ENCODE measurements around the gene FRAT1.

The FRAT1 gene

DNA sequence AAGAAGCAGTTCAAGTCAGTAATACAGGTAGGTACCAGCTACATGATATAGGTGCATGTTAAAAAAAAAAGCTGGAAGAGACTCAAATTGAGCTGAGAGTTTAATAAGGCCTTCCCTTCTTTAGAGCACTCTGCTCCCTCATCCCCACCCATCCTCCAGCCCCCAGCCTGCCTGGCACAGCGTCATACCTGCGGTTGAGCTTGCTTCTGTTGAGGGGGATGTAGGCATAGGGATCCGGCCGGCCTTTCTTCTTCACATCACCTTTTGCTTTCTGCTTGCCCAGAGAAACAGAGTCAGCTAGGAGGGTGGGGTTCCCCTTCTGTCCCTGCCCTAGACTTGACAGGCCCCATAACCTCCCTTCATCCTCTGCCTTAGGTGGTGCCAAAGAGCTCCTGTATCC lies 39.3 kb downstream of the FRAT1 start:
- Histone ChIP-seq H3K27ac (ENCODE audit: insufficient read depth in 1 of 2, low read depth in 1 of 2, low read length in 2 of 2, poor library complexity in 1 of 2, severe bottlenecking in 2 of 2) (no peak overlapping the region), H3K36me3 (ENCODE audit: control insufficient read depth in 4 of 4, insufficient read depth in 4 of 4, low read length in 3 of 4) (peaks cover 5 to 70% (median 30%) of the 10 kb centered on the region in 4 experiments), H3K27me3 (replicated peaks in 2 of 5; ENCODE audit: control insufficient read depth in 4 of 5, insufficient read depth in 5 of 5, low read length in 4 of 5) (no peaks in the 10 kb centered on the region), H3K4me1 (ENCODE audit: control extremely low read depth in 1 of 4, control insufficient read depth in 4 of 4, insufficient read depth in 4 of 4, low read length in 3 of 4) (peaks cover 4 to 20% (median 18%) of the 10 kb centered on the region in 4 experiments), H3K4me3 (ENCODE audit: control insufficient read depth in 1 of 7, extremely low read depth in 1 of 7, insufficient read depth in 4 of 7, low read depth in 2 of 7, low read length in 6 of 7) (no peak overlapping the region), H3K9me3 (ENCODE audit: control extremely low read depth in 1 of 5, control insufficient read depth in 4 of 5, insufficient read depth in 2 of 5, low read depth in 1 of 5, low read length in 4 of 5) (no peaks in the 10 kb centered on the region)
- ChIA-PET CTCF (interaction anchor here (1.1 to 5.4 kb wide), 5 partner anchors 9 to 85 kb away, joined by 3 to 36 read pairs (median 7); no protein-coding TSS in a partner anchor), POLR2A (no interaction called here)
- WGBS (ENCODE audit: insufficient coverage) = no CpG with 5 or more reads among the region's 4 CpGs
- DNase-seq = no peak

DNA sequence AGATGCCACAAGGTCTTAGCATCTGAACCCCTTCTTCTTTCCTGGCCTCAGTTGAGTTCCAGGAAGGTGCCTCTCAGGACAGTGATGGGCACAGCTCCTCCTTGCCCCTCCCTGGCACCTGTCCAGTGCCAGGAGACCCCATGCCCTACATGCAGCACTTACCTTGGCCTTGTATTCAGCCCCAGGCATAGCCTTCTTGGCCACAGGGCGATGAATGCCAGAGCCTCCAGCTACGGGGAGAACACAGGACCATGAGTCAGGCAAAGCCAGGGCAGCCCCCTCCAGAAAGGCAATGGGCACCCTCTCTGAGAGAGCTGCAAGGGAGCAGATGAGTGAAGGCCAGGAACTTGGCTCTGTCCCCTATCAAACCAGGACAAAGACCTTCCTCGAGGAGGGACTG lies 39.7 kb downstream of the FRAT1 start:
- DNase-seq = no peak
- no peak overlapping the region for H3K4me3 ChIP-seq (ENCODE audit: control insufficient read depth in 1 of 7, extremely low read depth in 1 of 7, insufficient read depth in 4 of 7, low read depth in 2 of 7, low read length in 6 of 7)
- H3K4me1 ChIP-seq (ENCODE audit: control extremely low read depth in 1 of 4, control insufficient read depth in 4 of 4, insufficient read depth in 4 of 4, low read length in 3 of 4) = peaks cover 4 to 20% (median 18%) of the 10 kb centered on the region in 4 experiments
- 100% methylated on average over 2 of the region's 3 CpGs for WGBS (ENCODE audit: insufficient coverage)
- H3K27ac ChIP-seq (ENCODE audit: insufficient read depth in 1 of 2, low read depth in 1 of 2, low read length in 2 of 2, poor library complexity in 1 of 2, severe bottlenecking in 2 of 2) = no peak overlapping the region
- CTCF ChIA-PET = interaction anchor here (1.1 to 5.4 kb wide), 5 partner anchors 9 to 85 kb away, joined by 3 to 36 read pairs (median 7); no protein-coding TSS in a partner anchor
- H3K9me3 ChIP-seq (ENCODE audit: control extremely low read depth in 1 of 5, control insufficient read depth in 4 of 5, insufficient read depth in 2 of 5, low read depth in 1 of 5, low read length in 4 of 5) = no peaks in the 10 kb centered on the region
- H3K27me3 ChIP-seq (replicated peaks in 2 of 5; ENCODE audit: control insufficient read depth in 4 of 5, insufficient read depth in 5 of 5, low read length in 4 of 5) = no peaks in the 10 kb centered on the region
- peaks cover 5 to 75% (median 34%) of the 10 kb centered on the region in 4 experiments for H3K36me3 ChIP-seq (ENCODE audit: control insufficient read depth in 4 of 4, insufficient read depth in 4 of 4, low read length in 3 of 4)
- POLR2A ChIA-PET = no interaction called here

DNA sequence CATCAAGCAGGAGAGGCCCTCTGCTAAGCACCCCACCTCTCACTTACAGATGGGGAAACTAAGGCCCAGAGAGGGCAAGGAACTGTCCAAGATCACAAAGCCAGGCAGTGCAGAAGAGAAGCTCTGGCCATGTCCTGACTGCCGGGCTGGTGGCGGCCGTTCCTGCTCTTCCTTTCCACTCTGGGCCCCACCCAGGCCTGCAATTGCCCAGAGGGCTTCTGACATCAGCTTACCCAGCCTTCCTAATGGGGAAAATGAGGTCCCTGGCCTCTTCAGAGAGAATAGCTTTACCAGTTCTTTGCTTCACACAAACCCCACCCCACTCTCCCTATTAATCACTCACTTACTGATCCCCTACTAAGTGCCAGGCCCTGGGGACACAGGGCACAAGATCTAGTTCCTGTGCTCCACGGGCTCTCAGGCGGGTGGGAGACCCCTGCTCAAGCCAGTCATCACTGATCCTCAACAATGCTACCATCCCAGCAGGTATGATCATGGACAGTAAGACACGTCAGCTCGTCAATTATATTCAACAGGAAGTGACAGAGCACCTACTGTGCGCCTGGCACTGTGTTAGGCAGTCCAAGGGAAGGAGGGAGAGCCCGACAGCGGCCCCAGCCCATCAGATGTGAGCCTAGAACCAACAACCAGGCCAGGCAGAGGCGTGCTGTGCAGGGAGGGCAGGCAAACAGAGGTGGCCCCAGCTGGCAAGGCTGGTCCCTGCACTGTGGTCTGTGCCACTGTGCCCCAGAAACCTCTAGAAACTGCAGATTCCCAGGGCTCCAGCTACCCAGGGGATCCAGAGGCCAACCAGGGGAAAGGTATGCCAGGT lies 41.9 kb downstream of the FRAT1 start:
- Histone ChIP-seq H3K4me1 (ENCODE audit: control extremely low read depth in 1 of 4, control insufficient read depth in 4 of 4, insufficient read depth in 4 of 4, low read length in 3 of 4) (peaks cover 5 to 28% (median 22%) of the 10 kb centered on the region in 4 experiments), H3K27ac (ENCODE audit: insufficient read depth in 1 of 2, low read depth in 1 of 2, low read length in 2 of 2, poor library complexity in 1 of 2, severe bottlenecking in 2 of 2) (no peak overlapping the region), H3K36me3 (ENCODE audit: control insufficient read depth in 4 of 4, insufficient read depth in 4 of 4, low read length in 3 of 4) (peaks cover 5 to 80% (median 41%) of the 10 kb centered on the region in 4 experiments), H3K4me3 (ENCODE audit: control insufficient read depth in 1 of 7, extremely low read depth in 1 of 7, insufficient read depth in 4 of 7, low read depth in 2 of 7, low read length in 6 of 7) (no peak overlapping the region), H3K9me3 (ENCODE audit: control extremely low read depth in 1 of 5, control insufficient read depth in 4 of 5, insufficient read depth in 2 of 5, low read depth in 1 of 5, low read length in 4 of 5) (no peaks in the 10 kb centered on the region), H3K27me3 (replicated peaks in 2 of 5; ENCODE audit: control insufficient read depth in 4 of 5, insufficient read depth in 5 of 5, low read length in 4 of 5) (no peaks in the 10 kb centered on the region)
- no peak for DNase-seq
- 97% methylated on average over 11 of the region's 11 CpGs for WGBS (ENCODE audit: insufficient coverage)
- ChIA-PET CTCF (no interaction called here), POLR2A (no interaction called here)

DNA sequence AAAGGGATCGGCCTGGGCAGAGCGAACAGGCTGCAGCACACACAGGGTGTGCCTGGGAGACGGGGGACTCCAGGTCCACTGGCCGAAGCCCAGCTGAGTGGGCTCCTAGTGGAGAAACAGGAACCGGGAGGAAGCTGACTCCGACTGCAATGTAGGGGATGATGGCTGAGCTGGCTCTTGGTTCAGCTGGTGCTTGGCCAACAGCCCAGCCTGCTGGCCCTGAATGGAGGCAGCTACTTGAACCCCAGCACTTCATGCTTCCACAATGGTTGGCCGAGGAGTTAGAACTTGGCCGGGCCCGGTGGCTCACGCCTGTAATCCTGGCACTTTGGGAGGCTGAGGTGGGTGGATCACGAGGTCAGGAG lies 42.4 kb downstream of the FRAT1 start:
- H3K27ac ChIP-seq (ENCODE audit: insufficient read depth in 1 of 2, low read depth in 1 of 2, low read length in 2 of 2, poor library complexity in 1 of 2, severe bottlenecking in 2 of 2) = no peak overlapping the region
- H3K36me3 ChIP-seq (ENCODE audit: control insufficient read depth in 4 of 4, insufficient read depth in 4 of 4, low read length in 3 of 4) = peaks cover 5 to 79% (median 39%) of the 10 kb centered on the region in 4 experiments
- H3K4me3 ChIP-seq (ENCODE audit: control insufficient read depth in 1 of 7, extremely low read depth in 1 of 7, insufficient read depth in 4 of 7, low read depth in 2 of 7, low read length in 6 of 7) = no peak overlapping the region
- ChIA-PET CTCF (no interaction called here), POLR2A (no interaction called here)
- no peaks in the 10 kb centered on the region for H3K9me3 ChIP-seq (ENCODE audit: control extremely low read depth in 1 of 5, control insufficient read depth in 4 of 5, insufficient read depth in 2 of 5, low read depth in 1 of 5, low read length in 4 of 5)
- DNase-seq = no peak
- no peaks in the 10 kb centered on the region for H3K27me3 ChIP-seq (replicated peaks in 2 of 5; ENCODE audit: control insufficient read depth in 4 of 5, insufficient read depth in 5 of 5, low read length in 4 of 5)
- H3K4me1 ChIP-seq (ENCODE audit: control extremely low read depth in 1 of 4, control insufficient read depth in 4 of 4, insufficient read depth in 4 of 4, low read length in 3 of 4) = peaks cover 5 to 28% (median 22%) of the 10 kb centered on the region in 4 experiments
- WGBS (ENCODE audit: insufficient coverage) = 98% methylated on average over 8 of the region's 11 CpGs

DNA sequence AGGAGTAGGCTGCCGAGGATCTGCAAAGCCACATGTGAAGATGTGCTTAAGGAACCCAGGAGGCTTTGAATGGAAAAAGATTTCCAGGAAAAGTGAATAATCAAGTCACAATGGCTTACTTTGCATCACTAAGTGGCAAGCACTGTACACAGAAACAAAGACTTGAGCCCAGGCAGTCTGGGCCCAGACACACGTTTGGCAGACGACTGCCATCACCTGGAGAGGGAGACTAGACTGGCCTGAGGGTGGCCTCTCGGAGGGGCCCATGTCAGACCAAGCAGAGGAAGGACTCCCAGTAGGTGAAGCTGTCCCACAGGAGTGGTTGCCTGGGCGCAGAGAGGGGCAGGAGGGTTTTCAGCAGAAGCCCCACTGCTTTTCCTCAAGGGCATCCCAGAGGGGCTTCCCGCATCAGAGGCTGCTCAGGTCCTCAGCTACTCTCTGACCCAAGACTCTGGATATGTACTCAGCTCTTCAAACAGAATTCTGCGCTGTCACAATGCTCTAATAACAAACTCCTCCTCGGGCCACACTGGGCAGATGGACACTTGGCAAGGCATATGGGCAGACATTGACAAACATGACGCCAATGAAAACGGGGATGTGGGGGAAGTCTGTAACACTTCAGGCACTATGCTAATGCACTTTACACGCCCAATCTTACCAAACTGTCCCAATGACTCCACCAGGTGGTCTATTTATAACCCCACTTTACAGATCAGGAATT lies 43.4 kb downstream of the FRAT1 start:
- WGBS (ENCODE audit: insufficient coverage) = 95% methylated on average over 11 of the region's 11 CpGs
- H3K9me3 ChIP-seq (ENCODE audit: control extremely low read depth in 1 of 5, control insufficient read depth in 4 of 5, insufficient read depth in 2 of 5, low read depth in 1 of 5, low read length in 4 of 5) = no peaks in the 10 kb centered on the region
- CTCF ChIA-PET = no interaction called here
- H3K27ac ChIP-seq (ENCODE audit: insufficient read depth in 1 of 2, low read depth in 1 of 2, low read length in 2 of 2, poor library complexity in 1 of 2, severe bottlenecking in 2 of 2) = no peak overlapping the region
- H3K27me3 ChIP-seq (replicated peaks in 2 of 5; ENCODE audit: control insufficient read depth in 4 of 5, insufficient read depth in 5 of 5, low read length in 4 of 5) = no peaks in the 10 kb centered on the region
- POLR2A ChIA-PET = no interaction called here
- no peak overlapping the region for H3K4me3 ChIP-seq (ENCODE audit: control insufficient read depth in 1 of 7, extremely low read depth in 1 of 7, insufficient read depth in 4 of 7, low read depth in 2 of 7, low read length in 6 of 7)
- DNase-seq = no peak
- H3K36me3 ChIP-seq (ENCODE audit: control insufficient read depth in 4 of 4, insufficient read depth in 4 of 4, low read length in 3 of 4) = peaks cover 0 to 80% (median 42%) of the 10 kb centered on the region in 4 experiments
- peaks cover 5 to 31% (median 23%) of the 10 kb centered on the region in 4 experiments for H3K4me1 ChIP-seq (ENCODE audit: control extremely low read depth in 1 of 4, control insufficient read depth in 4 of 4, insufficient read depth in 4 of 4, low read length in 3 of 4)

DNA sequence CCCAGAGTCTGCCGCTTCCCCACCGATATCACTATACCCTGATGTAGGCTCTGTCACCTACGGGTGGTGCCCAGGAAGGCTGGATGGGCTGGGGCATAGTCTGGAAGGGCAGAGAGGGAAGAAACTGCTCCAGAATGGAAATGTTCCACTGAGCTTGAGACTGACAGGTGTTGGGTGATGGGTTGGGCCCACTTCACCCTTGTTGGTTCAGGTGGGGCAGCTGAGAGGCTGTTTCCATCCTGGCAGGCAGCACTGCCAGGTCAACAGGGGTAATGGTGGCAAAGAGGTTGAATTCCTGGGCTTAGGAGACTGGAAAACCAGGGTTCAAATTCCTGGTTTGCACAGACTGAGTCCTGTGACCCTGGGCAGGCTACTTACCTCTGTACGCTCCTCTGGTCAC lies 44.0 kb downstream of the FRAT1 start:
- H3K27me3 ChIP-seq (replicated peaks in 2 of 5; ENCODE audit: control insufficient read depth in 4 of 5, insufficient read depth in 5 of 5, low read length in 4 of 5) = no peaks in the 10 kb centered on the region
- H3K9me3 ChIP-seq (ENCODE audit: control extremely low read depth in 1 of 5, control insufficient read depth in 4 of 5, insufficient read depth in 2 of 5, low read depth in 1 of 5, low read length in 4 of 5) = no peaks in the 10 kb centered on the region
- ChIA-PET POLR2A (no interaction called here), CTCF (no interaction called here)
- peaks cover 0 to 80% (median 43%) of the 10 kb centered on the region in 4 experiments for H3K36me3 ChIP-seq (ENCODE audit: control insufficient read depth in 4 of 4, insufficient read depth in 4 of 4, low read length in 3 of 4)
- H3K4me3 ChIP-seq (ENCODE audit: control insufficient read depth in 1 of 7, extremely low read depth in 1 of 7, insufficient read depth in 4 of 7, low read depth in 2 of 7, low read length in 6 of 7) = no peak overlapping the region
- WGBS (ENCODE audit: insufficient coverage) = 100% methylated on average over 4 of the region's 4 CpGs
- no peak overlapping the region for H3K27ac ChIP-seq (ENCODE audit: insufficient read depth in 1 of 2, low read depth in 1 of 2, low read length in 2 of 2, poor library complexity in 1 of 2, severe bottlenecking in 2 of 2)
- peaks cover 5 to 31% (median 23%) of the 10 kb centered on the region in 4 experiments for H3K4me1 ChIP-seq (ENCODE audit: control extremely low read depth in 1 of 4, control insufficient read depth in 4 of 4, insufficient read depth in 4 of 4, low read length in 3 of 4)
- DNase-seq = no peak
